Thoracic aorta (tissue), 2 donors: ENCODE results near the gene TSPAN12. TPM values are rescaled to one million over a fixed set of nuclear protein-coding genes. Genes with fewer than 3 reads are reported as not detected.

Experiments
- ATAC-seq: fragments of 150-250 bp; one replicate; pipeline ENCODE4 v1.8.0; 2017; ENCODE audit warnings: low read depth; ENCODE audit not compliant: insufficient number of reproducible peaks, low FRiP score
- DNase-seq: peaks from one replicate; pipeline ENCODE4 v3.0.0-alpha.2; 2020; ENCODE audit warnings: low spot score
- H3K27ac ChIP-seq, 2 donors: fragments of 200-600 bp; sonication (generic); 1 replicate in 1 of 2; 2 replicates in 1 of 2; pipeline ENCODE4 v1.5.1; 2016; ENCODE audit warnings: mild to moderate bottlenecking in 2 of 2, moderate library complexity in 2 of 2
- H3K27me3 ChIP-seq: fragments of 200-600 bp; sonication (generic); replicated peaks from 2 replicates; pipeline ENCODE4 v1.6.0; 2016; ENCODE audit warnings: mild to moderate bottlenecking; ENCODE audit not compliant: insufficient read depth
- H3K36me3 ChIP-seq: fragments of 200-600 bp; sonication (generic); one replicate; pipeline ENCODE4 v1.5.1; 2016
- H3K4me1 ChIP-seq, 2 donors: fragments of 200-600 bp; sonication (generic); 1 replicate in 1 of 2; 2 replicates in 1 of 2; pipeline versions ENCODE4 v1.5.1 to v1.6.0; 2016; ENCODE audit warnings: low read depth in 2 of 2, mild to moderate bottlenecking in 1 of 2; ENCODE audit not compliant: control insufficient read depth in 1 of 2
- H3K4me3 ChIP-seq: fragments of 200-600 bp; sonication (generic); 2 replicates; pipeline ENCODE4 v1.5.1; 2016; ENCODE audit warnings: mild to moderate bottlenecking
- H3K9me3 ChIP-seq: fragments of 200-600 bp; sonication (generic); 2 replicates; pipeline ENCODE4 v1.5.1; 2016
- CTCF ChIP-seq: fragments of 200-600 bp; sonication (generic); IDR thresholded peaks from one replicate; pipeline ENCODE4 v1.5.1; 2019; ENCODE audit warnings: antibody characterized with exemption
- total RNA-seq, 2 donors: library from RNA; depleted of rRNA; stranded (reverse); fragments of >200 nt; gene quantifications; one replicate each; pipeline versions ENCODE4 v1.1.0 to v1.2.3, GENCODE V29; 2016

Gene TSPAN12
- total RNA-seq, 2 donors from 2014 or later, result 10.8 to 12.6 TPM

- H3K4me1 ChIP-seq, result no peaks in the 10 kb centered on the region
- no peak for ATAC-seq
- H3K36me3 ChIP-seq, result peaks cover 3% of the 10 kb centered on the region
- no peak for TF ChIP-seq CTCF
- no peak overlapping the region for H3K4me3 ChIP-seq
- H3K27me3 ChIP-seq, result no peaks in the 10 kb centered on the region
- no peaks in the 10 kb centered on the region for H3K9me3 ChIP-seq
- H3K27ac ChIP-seq, result no peak overlapping the region
- no peak for DNase-seq
These were observed 24.4 kb downstream of the TSPAN12 start for GRCh38 chr7:120833546-120833945.

GRCh38 chr7:120832803-120833202 lies 25.1 kb downstream of the TSPAN12 start:
- no peaks in the 10 kb centered on the region for H3K36me3 ChIP-seq
- ATAC-seq (no peak), DNase-seq (no peak)
- no peak overlapping the region for H3K4me3 ChIP-seq
- no peak for TF ChIP-seq CTCF
- no peaks in the 10 kb centered on the region for H3K4me1 ChIP-seq
- H3K27me3 ChIP-seq, result no peaks in the 10 kb centered on the region
- no peak overlapping the region for H3K27ac ChIP-seq
- H3K9me3 ChIP-seq, result no peaks in the 10 kb centered on the region

GRCh38 chr7:120831260-120831659 lies 26.7 kb downstream of the TSPAN12 start:
- Histone ChIP-seq H3K9me3 (no peaks in the 10 kb centered on the region), H3K4me1 (no peaks in the 10 kb centered on the region), H3K27me3 (no peaks in the 10 kb centered on the region), H3K27ac (no peak overlapping the region), H3K36me3 (no peaks in the 10 kb centered on the region), H3K4me3 (no peak overlapping the region)
- DNase-seq (no peak), ATAC-seq (no peak)
- TF ChIP-seq CTCF, result no peak

- no peak for ATAC-seq
- Histone ChIP-seq H3K27me3 (no peaks in the 10 kb centered on the region), H3K27ac (no peak overlapping the region), H3K9me3 (no peaks in the 10 kb centered on the region), H3K36me3 (no peaks in the 10 kb centered on the region), H3K4me1 (no peaks in the 10 kb centered on the region), H3K4me3 (no peak overlapping the region)
- TF ChIP-seq CTCF, result no peak
- DNase-seq, result no peak
These were observed 28.5 kb downstream of the TSPAN12 start for GRCh38 chr7:120829487-120829886.

- DNase-seq (no peak), ATAC-seq (no peak)
- H3K27me3 ChIP-seq, result no peaks in the 10 kb centered on the region
- H3K4me3 ChIP-seq, result no peak overlapping the region
- TF ChIP-seq CTCF, result no peak
- H3K27ac ChIP-seq, result no peak overlapping the region
- H3K4me1 ChIP-seq, result no peaks in the 10 kb centered on the region
- no peaks in the 10 kb centered on the region for H3K36me3 ChIP-seq
- H3K9me3 ChIP-seq, result no peaks in the 10 kb centered on the region
These were observed 29.4 kb downstream of the TSPAN12 start for GRCh38 chr7:120828528-120828927.
